ENCODE data around the gene OR1I1.

The OR1I1 gene

DNA sequence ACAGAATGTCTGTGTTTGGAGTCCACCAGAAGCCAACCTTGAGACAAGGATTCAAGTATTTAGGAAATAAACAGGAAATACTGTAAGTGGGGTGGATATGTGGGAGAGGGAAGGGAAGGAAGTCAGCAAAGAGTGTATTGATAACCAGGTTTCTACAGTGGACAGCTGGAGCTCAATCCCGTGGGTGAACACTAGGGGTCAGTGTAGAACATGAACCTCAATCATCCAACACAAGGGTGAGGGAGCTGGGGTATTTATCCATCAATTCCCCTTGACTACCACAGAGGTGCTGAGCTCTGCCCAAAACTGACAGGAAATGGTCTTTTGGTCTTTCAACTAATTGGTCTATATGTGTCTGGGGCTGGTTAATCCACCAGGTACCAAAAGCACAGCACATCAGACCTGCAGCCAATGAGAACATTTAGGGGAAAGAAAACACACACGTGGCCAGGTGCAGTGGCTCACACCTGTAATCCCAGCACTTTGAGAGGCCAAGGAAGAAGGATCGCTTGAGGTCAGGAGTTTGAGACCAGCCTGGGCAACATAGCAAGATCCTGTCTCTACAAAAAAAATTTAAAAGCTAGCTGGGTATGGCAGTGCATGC, 19.6 kb downstream of the OR1I1 start:
- no CpG with 5 or more reads among the region's 3 CpGs for WGBS (ENCODE audit: extremely low coverage, insufficient coverage, insufficient read length)

DNA sequence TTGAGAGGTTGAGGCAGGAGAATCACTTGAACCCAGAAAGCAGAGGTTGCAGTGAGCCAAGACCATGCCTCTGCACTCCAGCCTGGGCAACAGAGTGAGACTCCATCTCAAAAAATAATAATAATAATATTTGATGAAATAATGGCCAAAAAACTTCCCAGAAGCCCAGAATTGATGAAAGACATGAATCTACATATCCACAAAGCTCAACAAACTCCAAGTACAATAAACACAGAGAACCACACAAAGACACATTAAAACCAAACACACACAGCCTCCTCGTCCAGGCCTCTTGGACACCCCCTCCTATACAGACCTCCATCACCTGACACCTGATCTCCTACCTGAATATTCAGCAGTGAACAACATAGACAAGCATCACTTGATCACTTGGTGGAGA, 22.0 kb downstream of the OR1I1 start:
- H4K91ac ChIP-seq (ENCODE audit: low read depth, low read length) = no peak overlapping the region
- no peak overlapping the region for H3K4me2 ChIP-seq (ENCODE audit: low read length)
- H3K79me1 ChIP-seq (ENCODE audit: low read length) = peaks cover 18% of the 10 kb centered on the region
- H3K9ac ChIP-seq (ENCODE audit: low read length) = no peak overlapping the region
- WGBS (ENCODE audit: extremely low coverage, insufficient coverage, insufficient read length) = no CpG with 5 or more reads among the region's 1 CpG
- H3K4me3 ChIP-seq (ENCODE audit: low read depth, low read length) = no peak overlapping the region
- H3K4me1 ChIP-seq (ENCODE audit: control insufficient read depth in 1 of 2, insufficient read depth in 2 of 2, low read length in 2 of 2) = peaks cover 6 to 7% of the 10 kb centered on the region in 2 experiments
- DNase-seq = no peak
- peaks cover 2% of the 10 kb centered on the region for H3K9me3 ChIP-seq (ENCODE audit: insufficient read depth, low read depth, low read length)
- H2BK12ac ChIP-seq (ENCODE audit: low read length) = no peak overlapping the region
- no peak overlapping the region for H2BK5ac ChIP-seq (ENCODE audit: low read depth, low read length, poor library complexity)
- no peak overlapping the region for H3K27ac ChIP-seq (ENCODE audit: low read depth, low read length)
- peaks cover 6 to 8% of the 10 kb centered on the region in 2 experiments for H3K36me3 ChIP-seq (ENCODE audit: control insufficient read depth in 1 of 2, insufficient read depth in 2 of 2, low read length in 2 of 2)
- no peak overlapping the region for H4K8ac ChIP-seq (ENCODE audit: low read depth, low read length)
- H2BK120ac ChIP-seq (ENCODE audit: insufficient read depth, low read length, poor library complexity) = no peak overlapping the region
- H4K12ac ChIP-seq (ENCODE audit: low read depth, low read length) = no peak overlapping the region
- H3K18ac ChIP-seq (ENCODE audit: low read length) = no peak overlapping the region
- no peaks in the 10 kb centered on the region for H3K27me3 ChIP-seq (ENCODE audit: insufficient read depth, low read length)
- no peak overlapping the region for H3K23ac ChIP-seq (ENCODE audit: low read length)
- H3K14ac ChIP-seq (ENCODE audit: low read length) = no peak overlapping the region
- H2AFZ ChIP-seq (ENCODE audit: insufficient read depth, low read length, poor library complexity) = no peak overlapping the region
- no peak overlapping the region for H3K4ac ChIP-seq (ENCODE audit: low read depth, low read length)
- H3K79me2 ChIP-seq (ENCODE audit: control insufficient read depth, insufficient read depth, low read length, poor library complexity) = peaks cover 12% of the 10 kb centered on the region
- no peak overlapping the region for H2AK5ac ChIP-seq (ENCODE audit: low read length)

More for the DNA sequence above, 19.6 kb downstream of the OR1I1 start:
- Histone ChIP-seq H3K4me1 (ENCODE audit: control insufficient read depth in 1 of 2, insufficient read depth in 2 of 2, low read length in 2 of 2) (no peaks in the 10 kb centered on the region), H3K4ac (ENCODE audit: low read depth, low read length) (no peak overlapping the region), H4K12ac (ENCODE audit: low read depth, low read length) (no peak overlapping the region), H4K8ac (ENCODE audit: low read depth, low read length) (no peak overlapping the region), H3K18ac (ENCODE audit: low read length) (no peak overlapping the region), H2AK5ac (ENCODE audit: low read length) (no peak overlapping the region), H2AFZ (ENCODE audit: insufficient read depth, low read length, poor library complexity) (no peak overlapping the region), H3K4me3 (ENCODE audit: low read depth, low read length) (no peak overlapping the region), H3K79me2 (ENCODE audit: control insufficient read depth, insufficient read depth, low read length, poor library complexity) (no peaks in the 10 kb centered on the region), H4K91ac (ENCODE audit: low read depth, low read length) (peak overlapping the region; percentile 65), H3K9ac (ENCODE audit: low read length) (no peak overlapping the region), H3K23ac (ENCODE audit: low read length) (no peak overlapping the region), H3K9me3 (ENCODE audit: insufficient read depth, low read depth, low read length) (peaks cover 2% of the 10 kb centered on the region), H3K79me1 (ENCODE audit: low read length) (peaks cover 3% of the 10 kb centered on the region), H2BK12ac (ENCODE audit: low read length) (no peak overlapping the region), H2BK120ac (ENCODE audit: insufficient read depth, low read length, poor library complexity) (no peak overlapping the region), H3K27me3 (ENCODE audit: insufficient read depth, low read length) (no peaks in the 10 kb centered on the region), H3K14ac (ENCODE audit: low read length) (no peak overlapping the region), H3K27ac (ENCODE audit: low read depth, low read length) (no peak overlapping the region), H3K4me2 (ENCODE audit: low read length) (no peak overlapping the region), H3K36me3 (ENCODE audit: control insufficient read depth in 1 of 2, insufficient read depth in 2 of 2, low read length in 2 of 2) (no peaks in the 10 kb centered on the region), H2BK5ac (ENCODE audit: low read depth, low read length, poor library complexity) (no peak overlapping the region)
- DNase-seq = peak; percentile 46 to 78

- H2AFZ ChIP-seq (ENCODE audit: insufficient read depth, low read length, poor library complexity) = no peak overlapping the region
- H3K4me1 ChIP-seq (ENCODE audit: control insufficient read depth in 1 of 2, insufficient read depth in 2 of 2, low read length in 2 of 2) = peaks cover 6 to 7% of the 10 kb centered on the region in 2 experiments
- no peak overlapping the region for H3K4me3 ChIP-seq (ENCODE audit: low read depth, low read length)
- no peak overlapping the region for H3K23ac ChIP-seq (ENCODE audit: low read length)
- no peak overlapping the region for H3K4me2 ChIP-seq (ENCODE audit: low read length)
- no peak overlapping the region for H3K4ac ChIP-seq (ENCODE audit: low read depth, low read length)
- no peak overlapping the region for H2BK5ac ChIP-seq (ENCODE audit: low read depth, low read length, poor library complexity)
- no peak overlapping the region for H3K27ac ChIP-seq (ENCODE audit: low read depth, low read length)
- H2AK5ac ChIP-seq (ENCODE audit: low read length) = no peak overlapping the region
- H3K79me2 ChIP-seq (ENCODE audit: control insufficient read depth, insufficient read depth, low read length, poor library complexity) = peaks cover 12% of the 10 kb centered on the region
- H4K12ac ChIP-seq (ENCODE audit: low read depth, low read length) = no peak overlapping the region
- H3K79me1 ChIP-seq (ENCODE audit: low read length) = peaks cover 18% of the 10 kb centered on the region
- no peak overlapping the region for H2BK120ac ChIP-seq (ENCODE audit: insufficient read depth, low read length, poor library complexity)
- no peak overlapping the region for H4K91ac ChIP-seq (ENCODE audit: low read depth, low read length)
- no peak overlapping the region for H4K8ac ChIP-seq (ENCODE audit: low read depth, low read length)
- peaks cover 10 to 12% of the 10 kb centered on the region in 2 experiments for H3K36me3 ChIP-seq (ENCODE audit: control insufficient read depth in 1 of 2, insufficient read depth in 2 of 2, low read length in 2 of 2)
- H3K18ac ChIP-seq (ENCODE audit: low read length) = no peak overlapping the region
- no peaks in the 10 kb centered on the region for H3K27me3 ChIP-seq (ENCODE audit: insufficient read depth, low read length)
- H2BK12ac ChIP-seq (ENCODE audit: low read length) = no peak overlapping the region
- H3K9me3 ChIP-seq (ENCODE audit: insufficient read depth, low read depth, low read length) = peaks cover 2% of the 10 kb centered on the region
- DNase-seq = no peak
- no peak overlapping the region for H3K14ac ChIP-seq (ENCODE audit: low read length)
- H3K9ac ChIP-seq (ENCODE audit: low read length) = no peak overlapping the region
- WGBS (ENCODE audit: extremely low coverage, insufficient coverage, insufficient read length) = no CpG with 5 or more reads among the region's 1 CpG
Observed at GRCh38 chr19:15104411-15104810, 22.4 kb downstream of the OR1I1 start.

- Histone ChIP-seq H3K23ac (ENCODE audit: low read length) (no peak overlapping the region), H3K4ac (ENCODE audit: low read depth, low read length) (no peak overlapping the region), H3K79me1 (ENCODE audit: low read length) (peaks cover 18% of the 10 kb centered on the region), H3K79me2 (ENCODE audit: control insufficient read depth, insufficient read depth, low read length, poor library complexity) (peaks cover 12% of the 10 kb centered on the region), H4K91ac (ENCODE audit: low read depth, low read length) (no peak overlapping the region), H3K27me3 (ENCODE audit: insufficient read depth, low read length) (no peaks in the 10 kb centered on the region), H2BK12ac (ENCODE audit: low read length) (no peak overlapping the region), H2BK5ac (ENCODE audit: low read depth, low read length, poor library complexity) (no peak overlapping the region), H2BK120ac (ENCODE audit: insufficient read depth, low read length, poor library complexity) (no peak overlapping the region), H3K4me2 (ENCODE audit: low read length) (no peak overlapping the region), H3K36me3 (ENCODE audit: control insufficient read depth in 1 of 2, insufficient read depth in 2 of 2, low read length in 2 of 2) (peaks cover 16 to 17% of the 10 kb centered on the region in 2 experiments), H3K9me3 (ENCODE audit: insufficient read depth, low read depth, low read length) (peaks cover under 1% of the 10 kb centered on the region), H3K4me3 (ENCODE audit: low read depth, low read length) (no peak overlapping the region), H4K12ac (ENCODE audit: low read depth, low read length) (no peak overlapping the region), H3K14ac (ENCODE audit: low read length) (no peak overlapping the region), H4K8ac (ENCODE audit: low read depth, low read length) (no peak overlapping the region), H3K9ac (ENCODE audit: low read length) (no peak overlapping the region), H3K27ac (ENCODE audit: low read depth, low read length) (no peak overlapping the region), H3K18ac (ENCODE audit: low read length) (no peak overlapping the region), H2AFZ (ENCODE audit: insufficient read depth, low read length, poor library complexity) (no peak overlapping the region), H2AK5ac (ENCODE audit: low read length) (no peak overlapping the region), H3K4me1 (ENCODE audit: control insufficient read depth in 1 of 2, insufficient read depth in 2 of 2, low read length in 2 of 2) (peaks cover 6 to 7% of the 10 kb centered on the region in 2 experiments)
- DNase-seq = peak; percentile 55 to 75
- WGBS (ENCODE audit: extremely low coverage, insufficient coverage, insufficient read length) = no CpG with 5 or more reads among the region's 3 CpGs
Observed at GRCh38 chr19:15105044-15105443, 23.0 kb downstream of the OR1I1 start.
